Right cardiac atrium (tissue), 5 donors: Measurements from ENCODE around the gene PCDHGB1. TPM values are rescaled to one million over a fixed set of nuclear protein-coding genes. Genes with fewer than 3 reads are reported as not detected.
A peak's percentile ranks its signal among the peaks of the same experiment; 100 is the strongest.
"Not testable (repeated sequence)": the region's sequence is repeated elsewhere in the genome, so short reads cannot be mapped to it uniquely, and the experiment has no call there.

Source experiments
- ATAC-seq, 2 donors: fragments of 200-7000 bp; cut with Tn5 transposase; one replicate each; pipeline versions ENCODE4 v1.8.0 to v1.9.1; 2020; ENCODE audit warnings: moderate library complexity in 2 of 2, mild to moderate bottlenecking in 1 of 2
- DNase-seq, 3 donors: peaks; one replicate each; pipeline ENCODE4 v3.0.0-alpha.2; 2020
- H3K27ac ChIP-seq: one replicate; pipeline ENCODE4 v1.5.1; 2013; ENCODE audit warnings: mild to moderate bottlenecking, low read length, control low read depth, moderate library complexity
- H3K27me3 ChIP-seq: one replicate; pipeline ENCODE4 v1.6.1; 2013; ENCODE audit not compliant: control insufficient read depth, insufficient read depth
- H3K4me1 ChIP-seq: one replicate; pipeline ENCODE4 v1.6.1; 2013; ENCODE audit warnings: low read length; ENCODE audit not compliant: control insufficient read depth, insufficient read depth
- H3K4me3 ChIP-seq: one replicate; pipeline ENCODE4 v1.5.1; 2013; ENCODE audit warnings: low read length, control low read depth
- H3K9me3 ChIP-seq: one replicate; pipeline ENCODE4 v1.6.1; 2013; ENCODE audit warnings: low read length; ENCODE audit not compliant: control insufficient read depth
- WGBS: extraction: QIAGEN DNeasy Blood & Tissue Kit; methylation state at CpG from one replicate; pipeline ENCODE4 v1.1.7; 2013; 5-methylcytosine and 5-hydroxymethylcytosine counted together
- intact Hi-C, 4 donors: fragments of 100-400 bp; cut with DNase I; formaldehyde crosslinking; loops; one replicate each; pipeline versions ENCODE4 v1.11.0 to v1.14.0; 2022 to 2023
- polyA plus RNA-seq: library from polyadenylated mRNA; stranded (reverse); fragments of 200-250 nt; gene quantifications from one replicate; pipeline ENCODE4 v1.2.3, GENCODE V29; 2013
- total RNA-seq, 4 donors: library from RNA; stranded (reverse); fragmentation: NEBNext Ultra II Directional; extraction: Animal tissue kit (Norgen Biotek cat#: 25700); gene quantifications; one replicate each; pipeline ENCODE4 v1.2.1, GENCODE V29; 2021
- donor health status: healthy with polysubstance abuse.
- donor health status: DM: no; HTN: yes; CAD: no.
- donor health status: DM: no; HTN: no; CAD: no.
- donor health status: DM: no; HTN: yes; CAD: no; lungs with severe emphysema.
- donor health status: DM: yes; HTN: yes; CAD: no.

Gene PCDHGB1
- total and polyA plus RNA-seq, 5 donors = 1.3 to 4.4 (median 3.3) TPM

- peak in 2 of 3 donors; percentile 67 to 78 for DNase-seq
- H3K4me3 ChIP-seq = peak within 1 kb of the TSS; percentile 35
- H3K27ac ChIP-seq, H3K27me3 ChIP-seq, H3K9me3 ChIP-seq, H3K4me1 ChIP-seq, intact Hi-C loops: not testable (repeated sequence)
- ATAC-seq = peak; percentile 69 to 76
- 9% methylated on average over 22 of the region's 40 CpGs for WGBS
Measured at GRCh38 chr5:141387557-141388311, 37.8 kb downstream of the PCDHGB1 start, which contains the start of gene PCDHGB4. PCDHGB4 (plus strand) TSS chr5:141387698; CDS start chr5:141387885, 187 bp downstream.

DNA sequence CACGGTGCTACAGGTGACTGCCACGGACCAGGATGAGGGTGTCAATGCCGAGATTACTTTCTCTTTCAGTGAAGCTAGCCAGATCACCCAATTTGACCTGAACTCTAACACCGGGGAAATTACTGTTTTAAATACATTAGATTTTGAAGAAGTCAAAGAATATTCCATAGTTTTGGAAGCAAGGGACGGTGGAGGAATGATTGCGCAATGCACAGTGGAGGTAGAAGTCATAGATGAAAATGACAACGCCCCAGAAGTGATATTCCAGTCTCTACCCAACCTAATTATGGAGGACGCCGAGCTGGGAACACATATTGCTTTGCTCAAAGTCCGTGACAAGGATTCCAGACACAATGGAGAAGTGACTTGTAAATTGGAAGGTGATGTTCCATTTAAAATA, 38.8 kb downstream of the PCDHGB1 start:
- no peak overlapping the region for H3K27ac ChIP-seq
- ATAC-seq (no peak), DNase-seq (no peak)
- H3K9me3 ChIP-seq = peaks cover 9% of the 10 kb centered on the region
- intact Hi-C loops = no loop called here
- no peaks in the 10 kb centered on the region for H3K4me1 ChIP-seq
- H3K4me3 ChIP-seq = no peak overlapping the region
- no peaks in the 10 kb centered on the region for H3K27me3 ChIP-seq
- 42% methylated on average over 10 of the region's 10 CpGs for WGBS

DNA sequence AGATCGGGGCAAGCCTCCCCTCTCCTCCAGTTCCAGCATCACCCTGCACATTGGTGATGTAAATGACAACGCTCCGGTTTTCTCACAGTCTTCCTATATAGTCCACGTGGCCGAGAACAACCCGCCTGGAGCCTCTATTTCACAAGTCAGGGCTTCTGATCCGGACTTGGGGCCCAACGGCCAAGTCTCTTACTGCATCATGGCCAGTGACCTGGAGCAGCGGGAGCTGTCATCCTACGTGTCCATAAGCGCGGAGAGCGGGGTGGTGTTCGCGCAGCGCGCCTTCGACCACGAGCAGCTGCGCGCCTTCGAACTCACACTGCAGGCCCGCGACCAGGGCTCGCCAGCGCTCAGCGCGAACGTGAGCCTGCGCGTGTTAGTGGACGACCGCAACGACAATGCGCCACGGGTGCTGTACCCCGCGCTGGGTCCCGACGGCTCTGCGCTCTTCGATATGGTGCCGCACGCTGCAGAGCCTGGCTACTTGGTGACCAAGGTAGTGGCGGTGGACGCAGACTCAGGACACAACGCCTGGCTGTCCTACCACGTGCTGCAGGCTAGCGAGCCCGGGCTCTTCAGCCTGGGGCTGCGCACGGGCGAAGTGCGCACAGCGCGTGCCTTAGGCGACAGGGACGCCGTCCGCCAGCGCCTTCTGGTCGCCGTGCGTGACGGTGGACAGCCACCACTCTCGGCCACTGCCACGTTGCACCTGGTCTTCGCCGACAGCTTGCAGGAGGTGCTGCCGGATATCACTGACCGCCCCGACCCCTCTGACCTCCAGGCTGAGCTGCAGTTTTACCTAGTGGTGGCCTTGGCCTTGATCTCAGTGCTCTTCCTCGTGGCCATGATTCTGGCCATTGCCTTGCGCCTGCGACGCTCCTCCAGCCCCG, 39.5 kb downstream of the PCDHGB1 start:
- Histone ChIP-seq H3K27ac (no peak overlapping the region), H3K4me3 (no peak overlapping the region), H3K27me3 (no peaks in the 10 kb centered on the region), H3K9me3 (peaks cover 9% of the 10 kb centered on the region), H3K4me1 (no peaks in the 10 kb centered on the region)
- ATAC-seq (no peak), DNase-seq (peak in 1 of 3 donors; percentile 35)
- intact Hi-C loops = no loop called here
- 30% methylated on average over 77 of the region's 77 CpGs for WGBS

- Histone ChIP-seq H3K27ac (no peak within 1 kb of the TSS), H3K9me3 (peaks cover 13% of the 10 kb centered on the region), H3K27me3 (no peaks in the 10 kb centered on the region), H3K4me1 (no peaks in the 10 kb centered on the region), H3K4me3 (no peak within 1 kb of the TSS)
- ATAC-seq (no peak), DNase-seq (no peak)
- 26% methylated on average over 38 of the region's 38 CpGs for WGBS
- intact Hi-C loops = no loop called here
Measured at GRCh38 chr5:141392429-141393198, 42.7 kb downstream of the PCDHGB1 start, which contains the start of gene PCDHGA8. PCDHGA8 (plus strand) TSS chr5:141392633; CDS start chr5:141392814, 181 bp downstream.

- ATAC-seq = no peak
- Histone ChIP-seq H3K27me3 (no peaks in the 10 kb centered on the region), H3K27ac (no peak overlapping the region), H3K9me3 (peaks cover 13% of the 10 kb centered on the region), H3K4me1 (no peaks in the 10 kb centered on the region), H3K4me3 (no peak overlapping the region)
- WGBS = 35% methylated on average over 21 of the region's 21 CpGs
- no peak for DNase-seq
- intact Hi-C loops = no loop called here
Measured at GRCh38 chr5:141393267-141393666, 43.4 kb downstream of the PCDHGB1 start.

GRCh38 chr5:141394401-141395187, 44.7 kb downstream of the PCDHGB1 start:
- intact Hi-C loops, H3K27me3 ChIP-seq, ATAC-seq, DNase-seq, H3K27ac ChIP-seq, H3K4me1 ChIP-seq, H3K4me3 ChIP-seq: not testable (repeated sequence)
- WGBS = 31% methylated on average over 43 of the region's 53 CpGs
- H3K9me3 ChIP-seq = peaks cover 14% of the 10 kb centered on the region

DNA sequence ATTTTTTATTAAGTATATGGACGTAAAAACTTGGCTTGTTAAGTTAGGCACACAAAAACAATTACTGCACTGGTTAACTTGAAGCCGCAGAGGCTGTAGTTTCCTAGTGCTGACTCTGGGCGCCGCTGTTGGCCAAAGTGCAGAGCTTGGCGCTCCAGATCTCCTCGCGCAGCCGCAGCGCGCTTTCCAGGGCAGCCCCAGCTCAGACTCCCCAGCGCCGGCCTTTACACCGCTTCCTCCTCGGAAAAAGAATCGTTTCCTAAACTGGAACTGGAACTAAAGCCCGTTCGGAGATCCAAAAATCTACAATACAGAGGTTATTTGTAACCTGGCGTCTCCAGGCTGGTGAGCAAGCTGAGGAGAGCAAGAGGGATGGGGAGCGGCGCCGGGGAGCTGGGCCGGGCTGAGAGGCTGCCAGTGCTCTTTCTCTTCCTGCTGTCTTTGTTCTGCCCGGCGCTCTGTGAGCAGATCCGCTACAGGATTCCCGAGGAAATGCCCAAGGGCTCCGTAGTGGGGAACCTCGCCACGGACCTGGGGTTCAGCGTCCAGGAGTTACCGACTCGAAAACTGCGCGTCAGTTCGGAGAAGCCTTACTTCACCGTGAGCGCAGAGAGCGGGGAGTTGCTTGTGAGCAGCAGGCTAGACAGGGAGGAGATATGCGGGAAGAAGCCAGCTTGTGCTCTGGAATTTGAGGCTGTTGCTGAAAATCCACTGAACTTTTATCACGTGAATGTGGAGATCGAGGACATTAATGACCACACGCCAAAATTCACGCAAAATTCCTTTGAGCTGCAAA, 48.1 kb downstream of the PCDHGB1 start, which contains the start of gene PCDHGB5:
Gene PCDHGB5 (plus strand): TSS at position 192 of the 796 bp plus-strand sequence. CDS start 181 bp downstream, at position 373.
- 8% methylated on average over 24 of the region's 43 CpGs for WGBS
- H3K4me1 ChIP-seq, H3K27me3 ChIP-seq, H3K27ac ChIP-seq, intact Hi-C loops: not testable (repeated sequence)
- ATAC-seq (peak; percentile 86 to 91), DNase-seq (peak in 2 of 3 donors; percentile 76 to 80)
- H3K9me3 ChIP-seq = peaks cover 14% of the 10 kb centered on the region
- H3K4me3 ChIP-seq = peak within 1 kb of the TSS; percentile 23

DNA sequence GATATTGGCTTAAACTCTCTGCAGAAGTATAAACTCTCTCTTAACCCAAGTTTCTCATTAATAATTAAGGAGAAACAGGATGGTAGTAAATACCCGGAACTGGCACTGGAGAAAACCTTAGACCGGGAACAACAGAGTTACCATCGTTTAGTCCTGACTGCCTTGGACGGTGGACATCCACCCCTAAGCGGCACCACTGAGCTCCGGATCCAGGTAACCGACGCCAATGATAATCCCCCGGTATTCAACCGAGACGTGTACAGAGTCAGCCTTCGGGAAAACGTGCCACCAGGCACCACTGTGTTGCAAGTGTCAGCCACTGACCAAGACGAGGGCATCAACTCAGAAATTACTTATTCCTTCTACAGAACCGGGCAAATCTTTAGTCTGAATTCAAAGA, 48.7 kb downstream of the PCDHGB1 start:
- H3K9me3 ChIP-seq = peaks cover 13% of the 10 kb centered on the region
- H3K4me1 ChIP-seq = no peaks in the 10 kb centered on the region
- DNase-seq = no peak
- WGBS = 23% methylated on average over 15 of the region's 15 CpGs
- no peak for ATAC-seq
- H3K27me3 ChIP-seq = no peaks in the 10 kb centered on the region
- no peak overlapping the region for H3K4me3 ChIP-seq
- no peak overlapping the region for H3K27ac ChIP-seq
- intact Hi-C loops = no loop called here

GRCh38 chr5:141399555-141400258, 49.8 kb downstream of the PCDHGB1 start:
- H3K9me3 ChIP-seq = peaks cover 14% of the 10 kb centered on the region
- intact Hi-C loops = loop anchor here in 1 of 4 donors (10.0 kb wide), 1 partner anchor 165 kb away; no protein-coding TSS in a partner anchor
- no peaks in the 10 kb centered on the region for H3K27me3 ChIP-seq
- no peak overlapping the region for H3K4me3 ChIP-seq
- no peak for DNase-seq
- no peaks in the 10 kb centered on the region for H3K4me1 ChIP-seq
- ATAC-seq = peak in 1 of 2 donors; percentile 19
- no peak overlapping the region for H3K27ac ChIP-seq
- 22% methylated on average over 61 of the region's 61 CpGs for WGBS
